HG02840 (cell line): ENCODE data around the gene PRDM12.

ENCODE experiments used
- ATAC-seq: cut with Tn5 transposase; IDR thresholded peaks from one replicate; pipeline ENCODE4 v1.9.1; 2021; ENCODE audit warnings: mild to moderate bottlenecking, moderate library complexity, moderate number of reproducible peaks; ENCODE audit not compliant: unreplicated experiment, low FRiP score

The PRDM12 gene

DNA sequence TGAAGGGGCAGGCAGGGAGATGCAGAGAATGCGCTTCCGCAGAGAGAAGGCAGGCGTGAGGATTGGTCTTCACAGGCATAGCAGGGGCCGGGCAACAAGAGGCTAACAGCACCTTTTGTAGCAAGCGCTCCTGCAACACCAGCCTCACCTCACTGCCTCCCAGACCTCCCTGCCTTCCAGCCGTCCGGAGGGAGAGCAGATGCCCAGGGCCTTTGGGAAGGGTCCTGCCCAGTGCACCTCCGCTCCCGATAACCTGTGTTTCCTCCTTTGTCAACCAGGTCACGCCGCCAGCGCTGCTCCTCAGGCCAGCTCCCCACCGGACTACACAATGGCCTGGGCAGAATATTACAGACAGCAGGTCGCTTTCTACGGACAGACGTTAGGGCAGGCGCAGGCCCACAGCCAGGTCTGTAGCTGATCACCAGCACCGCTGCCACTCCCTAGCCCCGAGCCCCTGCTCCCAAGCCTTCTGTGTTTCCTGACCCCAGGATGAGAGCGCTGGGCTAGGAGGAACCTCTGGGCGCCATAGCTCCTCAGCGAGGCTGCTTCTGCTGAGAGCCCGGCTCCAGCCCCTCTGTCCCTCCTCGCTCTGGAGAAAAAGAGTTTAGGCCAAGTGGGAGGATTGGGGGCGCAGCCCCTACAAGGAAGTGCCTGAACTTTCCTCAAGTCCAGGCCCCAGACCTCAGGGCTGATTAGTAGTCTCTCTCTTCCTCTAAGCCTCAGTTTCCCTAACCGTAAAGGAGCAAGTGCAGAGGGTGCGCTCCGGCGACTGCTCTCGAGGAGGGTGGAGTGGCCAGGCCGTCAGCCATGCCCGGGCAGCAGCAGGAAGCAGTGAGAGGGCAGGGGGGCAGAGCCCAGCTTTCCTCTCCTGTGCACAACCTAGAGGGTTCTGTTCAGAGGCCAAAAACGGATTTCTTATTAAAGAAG is 28.4 kb upstream of the PRDM12 start:
- ATAC-seq, result no peak

DNA sequence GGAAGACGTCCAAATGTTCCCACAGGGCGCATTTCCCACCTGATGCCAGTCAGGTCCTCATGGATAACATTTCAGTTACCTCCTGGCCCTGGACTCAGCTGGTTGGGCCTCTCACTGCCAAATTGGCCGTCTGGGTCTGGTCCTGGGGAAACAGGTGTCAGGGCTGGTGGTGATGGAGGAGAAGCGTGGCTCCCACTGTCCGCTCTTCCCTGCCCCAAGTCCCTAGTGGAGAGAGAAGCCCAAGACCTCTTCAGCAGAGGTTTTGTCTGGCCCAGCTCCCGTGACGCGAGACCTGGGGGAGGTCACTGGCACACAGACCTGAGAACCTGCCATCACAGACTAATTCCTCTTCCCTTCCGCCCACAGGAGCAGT is 27.8 kb upstream of the PRDM12 start:
- no peak for ATAC-seq

DNA sequence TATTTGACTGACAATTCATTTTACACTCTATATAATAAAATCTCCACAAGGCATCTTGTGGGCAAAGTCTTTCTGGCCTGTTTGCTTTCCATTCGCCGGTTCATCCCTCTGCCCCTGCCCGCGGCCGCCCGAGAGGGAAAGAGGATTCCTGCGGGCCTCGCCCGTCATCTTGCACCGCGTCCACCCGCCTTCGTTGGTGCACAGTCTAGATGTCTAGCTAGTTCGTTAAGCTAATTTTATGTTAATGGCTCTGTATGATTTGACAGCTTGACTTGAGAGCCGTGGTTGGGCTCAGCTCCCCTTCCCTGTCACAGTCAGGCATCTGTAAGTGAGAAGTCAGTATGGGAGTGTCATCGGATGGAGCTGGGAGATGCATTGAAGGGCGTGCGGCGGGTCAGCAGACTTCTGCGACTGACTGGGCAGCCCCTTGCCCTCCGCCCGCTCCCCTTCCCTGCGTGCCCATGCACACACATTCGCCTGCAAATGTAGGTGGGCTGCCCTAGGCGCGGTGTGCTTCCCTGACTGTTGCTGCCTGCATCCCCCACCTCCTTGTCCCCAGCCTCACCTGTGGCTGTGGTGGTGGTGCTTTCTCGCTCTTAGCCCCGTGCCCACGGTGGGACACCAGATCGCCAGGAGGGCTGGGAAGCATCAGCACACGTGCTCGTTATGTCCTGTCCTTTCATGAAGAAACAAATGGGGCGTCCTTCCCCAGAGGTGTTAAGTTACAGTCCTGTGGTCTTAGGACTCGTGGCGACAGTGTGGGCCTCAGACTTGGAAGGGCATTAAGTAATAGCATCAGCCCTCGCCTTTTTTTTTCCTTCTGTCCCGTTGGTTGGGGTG is 25.9 kb upstream of the PRDM12 start:
- no peak for ATAC-seq

DNA sequence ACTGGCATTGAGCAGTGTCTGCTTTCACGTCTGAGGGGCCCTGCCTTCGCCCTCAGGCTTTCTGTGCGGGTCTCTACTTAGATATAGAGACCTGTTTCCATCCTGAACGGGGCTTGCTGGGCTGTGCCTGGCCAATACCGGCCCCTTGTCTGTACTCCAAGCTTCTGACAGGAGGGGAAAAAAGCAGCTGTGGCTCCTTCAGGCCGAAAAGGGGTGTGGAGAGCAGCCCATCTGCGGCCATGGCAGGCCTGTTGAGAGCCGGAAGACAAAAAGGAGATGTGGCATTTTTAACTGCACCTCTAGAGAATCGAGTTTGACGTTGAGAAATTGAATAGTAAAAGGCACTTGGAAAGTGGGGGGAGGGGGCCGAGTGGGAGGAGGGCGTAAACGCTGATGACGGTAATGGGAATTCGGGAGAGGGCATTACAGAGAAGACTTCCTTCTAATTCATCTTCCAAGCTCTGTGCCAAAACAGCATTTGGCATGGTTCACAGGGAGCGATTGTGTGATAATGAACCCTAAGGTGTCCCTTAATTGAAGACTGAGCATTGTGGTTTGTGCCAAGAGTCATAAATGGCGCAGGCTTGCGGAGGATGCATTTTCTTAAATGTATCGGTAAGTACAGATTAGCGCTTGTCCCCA is 25.1 kb upstream of the PRDM12 start:
- no peak for ATAC-seq

DNA sequence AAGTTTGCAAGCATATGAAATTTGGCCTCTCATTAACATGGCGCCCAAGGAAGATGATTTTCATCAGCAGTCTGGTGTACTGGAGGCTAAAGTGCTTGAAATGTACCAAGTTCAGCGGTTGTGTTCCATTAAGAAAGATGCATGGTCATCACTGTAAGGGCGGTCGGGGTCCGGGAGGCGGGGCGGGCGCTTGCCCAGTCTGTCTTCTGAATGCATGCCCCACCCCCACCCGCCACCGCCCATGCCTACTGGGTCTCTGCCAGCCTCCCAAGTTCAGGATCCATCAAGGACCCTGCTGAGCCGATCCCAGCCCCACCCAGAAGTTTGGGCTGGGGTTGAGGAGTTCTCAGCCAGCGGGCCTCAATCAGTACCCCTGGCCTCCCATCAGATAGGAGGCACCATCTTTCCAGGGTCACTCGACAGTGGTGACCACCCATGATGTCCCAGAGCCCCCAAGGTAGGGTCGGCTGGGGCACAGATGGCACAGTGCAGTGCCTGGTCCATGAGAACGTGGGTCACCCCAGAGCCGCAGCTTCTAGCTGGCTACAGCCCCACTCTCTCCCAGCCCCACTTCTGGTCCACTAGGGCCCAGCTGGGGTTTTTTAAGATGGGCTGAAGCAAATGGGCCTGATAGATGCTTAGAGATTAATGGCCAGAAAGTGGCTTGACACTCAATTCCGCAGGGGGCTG is 24.4 kb upstream of the PRDM12 start:
- no peak for ATAC-seq

DNA sequence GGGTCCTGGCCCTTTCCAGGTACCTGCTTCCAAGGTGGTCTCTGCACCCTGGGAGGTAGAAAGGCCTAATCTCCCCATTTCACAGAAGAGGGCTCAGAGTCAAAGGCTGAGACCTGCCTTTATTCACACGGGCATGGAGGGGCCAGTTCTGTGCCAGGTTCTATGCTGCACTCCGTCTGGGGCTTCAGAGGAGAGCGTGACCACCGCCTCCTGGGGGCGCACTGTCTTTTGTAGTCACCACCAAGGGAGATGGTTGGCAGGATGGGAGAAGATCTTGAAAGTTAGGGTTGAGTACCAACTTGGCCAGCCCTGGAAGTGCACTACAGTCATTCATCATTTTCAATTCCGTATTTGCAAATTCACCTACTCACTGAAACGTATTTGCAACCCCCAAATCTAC is 23.7 kb upstream of the PRDM12 start:
- ATAC-seq, result no peak

DNA sequence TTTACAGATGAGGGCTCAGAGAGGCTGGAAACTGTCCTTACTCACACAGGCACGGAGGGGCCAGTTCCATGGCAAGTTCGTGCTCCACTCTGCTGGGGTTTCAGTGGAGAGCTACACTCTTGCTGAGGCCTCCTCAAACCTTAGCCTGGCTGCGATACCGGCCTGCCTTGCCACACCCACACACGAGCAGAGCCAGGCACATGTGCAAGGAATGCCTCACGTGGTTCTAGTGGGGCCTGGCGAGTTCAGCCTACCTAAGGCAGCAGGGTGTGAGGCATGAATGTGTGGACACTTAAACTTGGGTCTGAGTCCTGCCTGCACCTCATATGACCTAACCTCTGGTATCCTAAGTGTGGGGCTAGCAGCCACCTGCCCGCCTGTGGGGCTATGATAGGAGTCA is 21.5 kb upstream of the PRDM12 start:
- no peak for ATAC-seq

DNA sequence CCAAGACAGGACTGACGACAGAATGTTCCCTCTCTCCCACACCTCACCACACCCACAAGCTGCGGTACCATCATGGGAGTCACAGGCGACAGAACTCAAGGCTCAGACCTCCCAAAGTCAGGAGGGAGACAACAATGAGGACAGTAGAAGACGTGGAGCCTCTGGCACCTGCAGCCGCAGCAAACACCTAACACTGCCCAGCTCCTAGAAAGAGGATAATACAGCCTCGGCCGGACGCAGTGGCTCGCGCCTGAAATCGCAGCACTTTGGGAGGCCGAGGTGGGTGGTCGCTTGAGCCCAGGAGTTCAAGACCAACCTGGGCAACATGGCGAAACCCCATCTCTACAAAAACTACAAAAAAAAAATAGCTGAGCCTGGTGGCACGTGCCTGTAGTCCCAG is 13.2 kb upstream of the PRDM12 start:
- ATAC-seq, result no peak

DNA sequence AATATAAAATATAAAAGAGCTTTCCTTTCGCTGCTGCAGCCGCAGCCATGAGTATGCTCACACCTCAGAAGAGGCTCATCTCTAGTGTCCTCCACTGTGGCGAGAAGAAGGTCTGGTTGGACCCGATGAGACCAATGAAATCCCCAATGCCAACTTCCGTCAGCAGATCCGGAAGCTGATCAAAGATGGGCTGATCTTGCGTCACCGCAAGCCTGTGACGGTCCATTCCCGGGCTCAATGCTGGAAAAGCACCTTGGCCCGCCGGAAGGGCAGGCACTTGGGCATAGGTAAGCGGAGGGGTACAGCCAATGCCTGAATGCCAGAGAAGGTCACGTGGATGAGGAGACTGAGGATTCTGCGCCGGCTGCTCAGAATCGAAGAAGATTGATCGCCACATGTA is 12.6 kb upstream of the PRDM12 start:
- no peak for ATAC-seq

DNA sequence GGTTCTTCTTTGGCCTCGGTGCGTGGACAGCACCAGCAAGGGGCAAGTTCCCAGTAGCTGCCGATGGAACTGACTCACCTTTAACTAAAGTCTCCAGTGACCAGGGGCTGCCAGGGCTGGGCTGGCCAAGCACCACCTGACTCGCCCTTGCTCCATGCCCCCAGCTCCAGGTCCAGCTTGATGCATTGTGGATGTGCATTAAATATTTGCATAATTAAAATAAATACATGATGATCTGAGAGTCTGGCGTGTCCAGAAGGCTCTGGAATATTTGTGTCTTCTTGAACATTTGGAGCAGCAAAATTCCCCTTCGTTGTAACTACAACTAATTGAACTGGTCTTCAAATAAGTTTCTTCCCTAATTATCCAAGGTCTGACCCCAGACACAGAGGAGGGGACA is 9.5 kb upstream of the PRDM12 start:
- no peak for ATAC-seq

DNA sequence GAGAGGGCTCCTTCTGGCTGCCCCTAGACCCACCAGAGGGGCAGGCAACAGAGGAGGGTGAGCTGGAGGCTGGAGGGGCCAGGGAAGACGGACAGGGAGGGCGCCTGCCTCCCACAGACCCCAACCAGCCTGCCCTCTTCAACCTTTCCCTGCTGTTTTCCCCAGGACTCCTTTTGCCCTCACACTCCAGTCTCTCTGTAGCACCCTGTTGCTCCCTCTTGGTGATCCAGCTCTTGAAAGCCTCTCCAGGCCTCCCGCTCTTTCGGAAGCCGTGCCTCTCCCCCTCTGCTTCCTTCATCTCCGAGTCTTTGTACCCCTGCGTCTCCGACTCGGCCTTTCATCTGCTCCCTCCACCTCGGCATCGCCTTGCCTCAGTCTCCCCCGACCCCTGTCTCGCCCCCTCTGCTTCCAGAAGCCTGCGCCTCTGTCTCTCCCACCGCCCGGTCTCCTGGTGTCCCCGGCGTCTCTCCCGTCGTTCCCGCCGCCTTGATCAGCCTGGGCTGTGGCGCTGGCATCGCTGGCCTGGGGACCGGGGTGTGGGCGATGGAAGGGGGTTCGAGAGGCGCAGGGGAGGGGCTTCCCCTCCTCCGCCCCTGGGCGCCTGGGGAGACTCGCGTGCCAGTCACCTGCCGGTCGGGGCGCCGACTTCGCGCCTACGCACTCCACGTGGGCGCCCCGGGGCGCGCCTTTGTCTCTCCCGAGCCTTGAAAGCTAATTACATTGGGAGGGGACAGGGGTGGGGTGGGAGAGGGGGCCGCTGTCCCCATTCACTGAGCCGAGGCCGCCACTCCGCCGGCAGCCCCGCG is 5.3 kb upstream of the PRDM12 start:
- no peak for ATAC-seq

DNA sequence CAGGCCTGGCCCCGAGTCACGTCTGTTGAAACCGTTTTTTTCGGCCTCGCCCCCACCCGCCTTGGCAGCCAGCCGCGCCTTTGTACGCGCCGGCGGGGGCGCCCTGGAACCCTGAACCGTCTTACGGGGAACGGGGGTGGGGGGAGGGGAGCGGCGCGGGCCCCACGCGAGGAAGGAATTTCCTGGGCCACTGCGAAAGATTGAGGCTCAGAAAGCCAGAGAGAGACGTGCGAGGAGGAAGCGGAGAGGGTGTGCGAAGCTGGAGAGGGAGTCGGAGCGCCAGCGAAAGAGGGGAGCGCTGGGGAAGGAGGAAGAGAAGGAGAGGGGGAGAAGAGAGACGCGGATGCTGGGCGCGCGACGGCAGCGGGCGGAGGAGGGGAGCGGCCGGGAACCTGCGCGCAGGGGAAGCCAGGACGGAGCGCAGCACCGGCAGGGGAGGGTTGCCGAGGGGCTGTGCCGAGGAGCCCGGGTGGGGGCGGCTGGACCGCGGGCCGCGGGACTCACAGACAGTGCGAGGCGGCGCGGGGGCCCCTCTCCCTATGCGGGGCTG is 4.6 kb upstream of the PRDM12 start:
- ATAC-seq, result no peak

DNA sequence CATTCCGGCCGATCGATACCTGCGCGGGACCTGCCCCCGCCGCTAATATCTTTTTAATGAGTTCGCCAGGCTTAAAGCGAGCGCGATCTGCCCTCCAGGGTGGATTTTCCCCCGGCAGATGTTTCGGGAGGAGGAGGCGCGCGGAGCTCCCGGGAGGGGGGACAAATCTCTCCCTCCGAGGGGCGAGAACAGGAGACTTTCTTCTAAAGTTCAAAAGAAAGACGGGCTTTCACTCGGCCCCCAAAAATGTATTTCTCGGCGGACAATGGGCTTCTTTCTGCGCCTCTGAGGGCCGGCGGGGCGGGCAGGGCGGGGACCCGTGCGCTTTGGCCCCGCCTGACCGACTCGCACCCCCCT is 4.1 kb upstream of the PRDM12 start:
- no peak for ATAC-seq

DNA sequence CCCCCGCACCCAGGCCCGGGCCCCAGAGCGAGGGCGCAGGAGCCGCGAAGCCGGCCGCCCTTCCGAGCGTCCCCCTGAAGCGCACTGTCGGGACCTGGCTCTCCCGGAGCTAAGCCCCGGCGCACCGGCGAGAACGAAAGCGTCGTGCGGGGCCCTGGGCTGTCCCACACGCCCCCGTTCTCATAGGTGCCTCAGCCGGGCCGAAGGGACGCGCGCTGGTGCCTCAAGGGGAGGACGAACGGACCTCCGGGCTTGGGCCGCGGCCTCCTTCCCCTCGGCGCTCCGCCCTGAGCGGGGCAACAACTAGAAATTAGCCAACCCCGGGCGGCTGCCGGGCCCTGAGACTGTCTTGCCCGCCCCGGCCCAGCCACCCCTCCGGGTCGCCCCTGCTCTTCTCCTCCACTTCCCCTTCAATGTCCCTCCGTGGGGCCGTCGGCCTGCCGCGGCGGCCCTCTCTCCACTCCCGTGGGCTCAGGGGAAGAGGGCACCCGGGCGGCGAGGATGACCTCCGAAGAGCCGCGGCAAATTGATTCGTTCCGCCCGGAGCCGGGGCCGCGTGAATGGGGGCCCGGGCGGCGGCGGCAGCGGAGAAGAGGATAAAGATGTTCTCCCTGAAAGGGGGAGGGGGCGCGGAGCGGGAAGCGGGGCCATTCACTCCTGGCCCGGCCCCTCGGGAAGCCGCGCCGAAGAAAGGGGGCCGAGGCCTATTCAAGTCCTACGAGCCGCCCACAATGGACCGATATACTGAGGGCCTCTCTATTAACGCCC is 3.5 kb upstream of the PRDM12 start:
- ATAC-seq, result no peak

DNA sequence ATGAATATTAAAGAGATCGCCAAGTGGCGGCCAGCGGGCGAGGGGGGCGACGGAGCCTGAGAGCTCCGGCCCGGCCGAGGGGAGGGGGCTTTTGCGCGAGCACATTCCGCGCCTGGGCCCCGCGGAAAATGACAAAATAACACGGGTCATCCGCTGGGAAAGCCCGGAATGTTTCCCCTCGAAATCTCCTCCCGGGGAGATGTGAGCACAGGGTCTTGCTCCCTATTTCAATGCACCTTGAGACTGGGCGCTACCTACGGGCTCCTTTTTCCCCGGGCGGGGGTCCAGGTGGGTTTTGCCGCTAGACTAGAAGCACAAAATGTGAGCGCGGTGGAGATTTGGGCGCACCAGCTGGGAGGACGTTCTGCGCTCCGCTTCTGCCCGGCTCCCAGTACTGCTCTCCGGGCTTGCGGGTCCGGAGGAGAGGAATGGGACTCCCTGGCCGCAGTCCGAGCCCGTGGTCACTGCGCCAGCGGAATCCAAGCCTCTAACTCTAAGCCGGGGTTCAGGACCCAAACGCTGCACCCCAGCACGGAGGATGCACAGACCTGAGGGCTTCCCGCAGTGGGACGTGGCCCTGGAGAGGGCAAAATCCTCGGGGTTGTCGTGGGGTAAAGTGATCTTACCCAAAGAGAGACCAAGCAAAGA is 2.8 kb upstream of the PRDM12 start:
- no peak for ATAC-seq

DNA sequence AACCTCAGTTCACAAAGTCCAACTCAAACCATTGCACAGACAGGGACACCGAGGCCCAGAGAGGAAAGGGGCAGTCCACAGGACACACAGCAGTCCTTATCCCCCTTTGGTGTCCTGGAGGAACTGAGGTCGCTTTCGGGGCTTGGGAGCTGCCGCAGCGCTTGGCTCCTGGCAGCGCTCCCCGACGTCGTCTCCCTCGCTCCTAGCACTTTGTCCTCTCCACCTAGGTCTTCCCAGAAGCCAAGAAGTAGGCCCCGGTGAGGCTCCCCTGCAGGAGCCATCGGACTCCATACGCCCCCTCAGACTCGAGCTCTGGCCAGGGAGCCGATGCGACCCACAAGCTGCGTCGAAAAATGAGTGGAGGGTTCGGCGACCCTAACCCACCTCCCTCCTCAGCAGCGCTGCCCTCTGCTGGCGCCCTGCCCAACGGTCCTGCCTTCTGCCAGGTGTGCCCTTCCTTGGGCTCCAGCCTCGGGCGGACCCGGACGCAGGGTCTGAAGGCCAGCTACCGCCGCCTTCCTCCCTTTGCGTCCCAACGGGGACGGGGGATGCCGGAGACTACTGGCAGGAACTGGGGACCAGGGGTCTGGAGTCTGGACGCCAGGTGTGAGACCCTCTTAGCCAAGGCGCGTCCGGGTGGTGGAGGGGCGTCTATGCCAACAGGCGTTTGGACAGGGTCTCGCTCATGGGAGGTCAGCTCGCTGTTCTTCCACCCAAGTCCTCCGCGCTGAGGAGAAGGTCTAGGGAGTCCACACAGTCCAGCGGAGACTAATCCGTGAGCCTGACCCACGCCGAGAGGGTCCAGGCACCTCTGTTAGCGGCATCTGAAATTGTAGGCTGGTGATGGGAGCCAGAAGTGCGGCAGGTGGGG is 2.1 kb upstream of the PRDM12 start:
- ATAC-seq, result no peak

DNA sequence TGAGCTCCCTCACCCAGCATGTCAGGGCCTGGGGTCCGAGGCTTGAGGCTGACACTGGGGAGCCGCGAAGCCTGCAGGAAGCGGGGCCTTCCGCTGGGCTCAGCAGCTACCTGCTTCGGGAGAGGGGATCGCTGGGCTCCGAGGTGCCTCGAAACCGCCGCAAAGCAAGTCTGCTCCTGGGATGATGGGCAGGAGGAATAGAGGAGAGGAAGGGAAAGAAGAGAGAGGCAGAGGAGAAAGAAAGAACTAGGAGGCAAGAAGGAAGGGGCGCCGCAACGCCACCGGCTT is 1.5 kb upstream of the PRDM12 start:
- no peak for ATAC-seq
